HUES64 (cell line): ENCODE results near the gene ZNF274.
A peak's percentile ranks its signal among the peaks of the same experiment; 100 is the strongest.
"Not testable (repeated sequence)": the region's sequence is repeated elsewhere in the genome, so short reads cannot be mapped to it uniquely, and the experiment has no call there.

Source experiments
- H3K27ac ChIP-seq: 2 replicates; pipeline ENCODE4 v1.7.0; 2013; ENCODE audit warnings: low read depth, low read length, inconsistent platforms
- H3K27me3 ChIP-seq: 2 replicates; pipeline ENCODE4 v1.6.1; 2013; ENCODE audit warnings: mild to moderate bottlenecking, low read length; ENCODE audit not compliant: insufficient read depth
- H3K36me3 ChIP-seq: 2 replicates; pipeline ENCODE4 v1.6.1; 2013; ENCODE audit warnings: mild to moderate bottlenecking, low read length; ENCODE audit not compliant: insufficient read depth
- H3K4me1 ChIP-seq: 2 replicates; pipeline ENCODE4 v1.6.1; 2013; ENCODE audit warnings: mild to moderate bottlenecking, low read length, moderate library complexity; ENCODE audit not compliant: insufficient read depth
- H3K4me3 ChIP-seq: 2 replicates; pipeline ENCODE4 v1.5.1; 2013; ENCODE audit warnings: mild to moderate bottlenecking, low read length, moderate library complexity
- H3K9ac ChIP-seq: 2 replicates; pipeline ENCODE4 v1.6.1; 2013; ENCODE audit warnings: mild to moderate bottlenecking, low read depth, low read length
- H3K9me3 ChIP-seq: 2 replicates; pipeline ENCODE4 v1.6.1; 2013; ENCODE audit warnings: low read depth, low read length; ENCODE audit not compliant: insufficient read depth
- WGBS: fragments of 150-250, 120-280 bp; methylation state at CpG from one replicate; pipeline ENCODE4 v1.1.7; 2013; ENCODE audit warnings: missing lambda C conversion rate; 5-methylcytosine and 5-hydroxymethylcytosine counted together

ZNF274 gene

DNA sequence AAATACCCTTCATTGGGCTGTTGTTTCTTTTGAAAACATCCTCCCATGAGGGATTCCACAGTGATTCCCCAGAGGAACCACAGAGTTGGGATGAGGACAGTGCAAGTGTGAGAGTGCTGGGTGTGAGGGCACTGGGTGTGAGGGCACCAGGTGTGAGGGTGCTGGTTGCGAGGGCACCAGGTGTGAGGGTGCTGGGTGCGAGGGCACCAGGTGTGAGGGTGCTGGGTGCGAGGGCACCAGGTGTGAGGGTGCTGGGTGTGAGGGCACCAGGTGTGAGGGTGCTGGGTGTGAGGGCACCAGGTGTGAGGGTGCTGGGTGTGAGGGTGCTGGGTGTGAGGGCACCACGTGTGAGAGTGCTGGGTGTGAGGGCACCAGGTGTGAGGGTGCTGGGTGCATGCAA lies 75.4 kb downstream of the ZNF274 start:
- H3K9ac ChIP-seq, H3K4me1 ChIP-seq, H3K27ac ChIP-seq, H3K27me3 ChIP-seq: not testable (repeated sequence)
- Histone ChIP-seq H3K9me3 (peaks cover 98% of the 10 kb centered on the region), H3K36me3 (peaks cover 99% of the 10 kb centered on the region), H3K4me3 (peak overlapping the region; percentile 24)
- 90% methylated on average over 2 of the region's 4 CpGs for WGBS

DNA sequence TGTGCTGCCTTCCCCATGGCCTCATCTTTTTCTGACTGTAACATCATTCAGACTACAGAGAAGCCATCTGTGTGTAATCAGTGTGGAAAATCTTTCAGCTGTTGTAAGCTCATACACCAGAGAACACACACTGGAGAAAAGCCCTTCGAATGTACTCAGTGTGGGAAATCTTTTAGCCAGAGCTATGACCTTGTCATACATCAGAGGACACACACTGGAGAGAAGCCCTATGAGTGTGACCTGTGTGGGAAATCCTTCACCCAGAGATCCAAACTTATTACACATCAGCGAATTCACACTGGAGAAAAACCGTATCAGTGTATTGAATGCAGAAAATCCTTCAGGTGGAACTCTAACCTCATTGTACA lies 78.7 kb downstream of the ZNF274 start:
- Histone ChIP-seq H3K27me3 (no peaks in the 10 kb centered on the region), H3K9ac (no peak overlapping the region), H3K4me3 (no peak overlapping the region), H3K9me3 (peaks cover 96% of the 10 kb centered on the region), H3K27ac (no peak overlapping the region), H3K4me1 (no peaks in the 10 kb centered on the region), H3K36me3 (peaks cover 93% of the 10 kb centered on the region)
- 93% methylated on average over 3 of the region's 3 CpGs for WGBS

DNA sequence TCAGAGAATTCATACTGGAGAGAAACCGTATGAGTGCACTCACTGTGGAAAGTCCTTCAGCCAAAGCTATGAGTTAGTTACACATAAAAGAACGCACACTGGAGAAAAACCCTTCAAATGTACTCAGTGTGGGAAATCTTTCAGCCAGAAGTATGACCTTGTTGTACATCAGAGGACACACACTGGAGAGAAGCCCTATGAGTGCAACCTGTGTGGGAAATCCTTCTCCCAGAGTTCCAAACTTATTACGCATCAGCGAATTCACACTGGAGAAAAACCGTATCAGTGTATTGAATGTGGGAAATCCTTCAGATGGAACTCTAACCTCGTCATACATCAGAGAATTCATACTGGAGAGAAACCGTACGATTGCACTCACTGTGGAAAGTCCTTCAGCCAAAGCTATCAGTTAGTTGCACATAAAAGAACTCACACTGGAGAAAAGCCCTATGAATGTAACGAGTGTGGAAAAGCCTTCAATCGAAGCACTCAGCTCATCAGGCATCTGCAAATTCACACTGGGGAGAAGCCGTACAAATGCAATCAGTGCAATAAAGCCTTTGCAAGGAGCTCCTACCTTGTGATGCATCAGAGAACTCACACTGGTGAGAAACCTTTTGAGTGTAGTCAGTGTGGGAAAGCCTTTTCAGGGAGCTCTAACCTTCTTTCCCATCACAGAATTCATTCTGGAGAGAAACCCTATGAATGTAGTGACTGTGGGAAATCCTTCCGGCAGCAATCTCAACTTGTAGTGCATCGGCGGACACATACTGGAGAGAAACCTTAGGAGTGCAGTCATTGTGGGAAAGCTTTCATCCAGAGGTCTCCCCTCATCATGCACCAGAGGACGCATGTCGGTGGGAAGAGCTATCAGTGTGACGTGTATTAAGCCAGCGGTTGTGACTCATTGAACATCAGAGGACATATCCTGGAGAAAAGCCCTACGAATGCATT lies 79.4 kb downstream of the ZNF274 start:
- Histone ChIP-seq H3K27me3 (no peaks in the 10 kb centered on the region), H3K9ac (no peak overlapping the region), H3K4me1 (no peaks in the 10 kb centered on the region), H3K36me3 (peaks cover 91% of the 10 kb centered on the region), H3K4me3 (peak overlapping the region; percentile 24), H3K9me3 (peaks cover 94% of the 10 kb centered on the region), H3K27ac (no peak overlapping the region)
- 94% methylated on average over 19 of the region's 19 CpGs for WGBS

DNA sequence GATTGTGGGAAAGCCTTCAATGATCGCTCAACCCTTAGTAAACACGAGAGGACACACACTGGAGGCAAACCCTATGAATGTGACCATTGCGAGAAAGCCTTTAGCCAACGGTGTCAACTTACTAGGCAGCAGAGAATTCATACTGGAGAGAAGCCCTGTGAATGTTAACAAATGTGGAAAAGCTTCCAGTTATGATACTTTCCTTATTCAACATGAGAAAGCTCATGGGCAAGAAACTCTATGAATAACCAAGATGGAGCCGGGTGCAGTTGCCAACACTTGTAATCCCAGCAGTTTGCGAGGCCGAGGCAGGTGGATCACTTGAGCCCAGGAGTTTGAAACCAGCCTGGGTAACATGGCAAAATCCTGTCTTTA lies 80.0 kb downstream of the ZNF274 start:
- Histone ChIP-seq H3K9ac (no peak overlapping the region), H3K9me3 (peaks cover 87% of the 10 kb centered on the region), H3K27me3 (no peaks in the 10 kb centered on the region), H3K4me1 (no peaks in the 10 kb centered on the region), H3K36me3 (peaks cover 84% of the 10 kb centered on the region), H3K4me3 (peak overlapping the region; percentile 24), H3K27ac (no peak overlapping the region)
- whole genome bisulfite sequencing: 98% methylated on average over 7 of the region's 7 CpGs
